ENCODE data around the gene NEUROG3.

DNA sequence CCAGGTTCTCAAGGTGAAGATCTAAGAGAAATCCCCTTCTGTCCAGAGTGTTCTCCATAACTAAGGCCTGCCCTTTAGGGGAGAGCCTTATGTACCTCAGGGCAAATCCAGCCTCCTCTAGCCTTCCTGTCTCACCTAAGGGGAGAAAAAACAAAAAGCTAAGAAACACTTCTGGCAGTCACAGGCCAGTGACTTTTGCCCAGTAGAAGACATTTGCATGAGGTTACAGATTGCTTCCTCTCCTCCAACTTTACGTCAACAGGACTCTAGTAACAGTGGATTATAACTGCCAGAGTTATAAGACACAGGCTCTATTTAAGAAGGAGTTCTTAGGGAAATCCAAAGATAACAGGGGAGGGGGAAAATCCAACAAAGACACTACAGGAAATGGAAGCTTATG is 40.9 kb upstream of the NEUROG3 start:
- TF ChIP-seq EZH2 (optimal IDR thresholded peaks at IDR 0.05; ENCODE audit: low read depth, low read length) (no peak), CTCF (IDR thresholded peaks at IDR 0.05; ENCODE audit: low read length) (no peak)
